ENCODE data around the gene ATRNL1.

- TF ChIP-seq CTCF (IDR thresholded peaks at IDR 0.05 in 2 of 3, conservative IDR thresholded peaks at IDR 0.05 in 1 of 3; ENCODE audit: borderline replicate concordance in 1 of 3, insufficient read depth in 1 of 3, low read depth in 2 of 3, low read length in 2 of 3) (no peak), SRF (IDR thresholded peaks at IDR 0.05; ENCODE audit: low read depth) (no peak), SIN3A (IDR thresholded peaks at IDR 0.05; ENCODE audit: low read depth) (no peak), RAD21 (IDR thresholded peaks at IDR 0.05; ENCODE audit: low read depth) (no peak), POLR2AphosphoS5 (IDR thresholded peaks at IDR 0.05; ENCODE audit: low read depth, low read length) (no peak), POLR2A (IDR thresholded peaks at IDR 0.05; ENCODE audit: borderline replicate concordance, extremely low read depth, insufficient read depth, insufficient read length) (no peak), CEBPB (IDR thresholded peaks at IDR 0.05; ENCODE audit: low read depth) (no peak), ZNF274 (IDR thresholded peaks at IDR 0.05; ENCODE audit: low read depth, low read length) (no peak), SP1 (IDR thresholded peaks at IDR 0.05; ENCODE audit: low read depth) (no peak), EZH2phosphoT487 (IDR thresholded peaks at IDR 0.05; ENCODE audit: borderline replicate concordance) (no peak), FOSL1 (IDR thresholded peaks at IDR 0.05; ENCODE audit: low read depth) (no peak), YY1 (IDR thresholded peaks at IDR 0.05; ENCODE audit: extremely low read depth, insufficient replicate concordance, low read depth, low read length) (no peak), ZFX (IDR thresholded peaks at IDR 0.05) (no peak)
Observed at GRCh38 chr10:115660391-115660790, 567.2 kb downstream of the ATRNL1 start.
